HFFc6 (cell line): ENCODE results near the gene CALCA. TPM values are rescaled to one million over a fixed set of nuclear protein-coding genes. Genes with fewer than 3 reads are reported as not detected.

ENCODE experiments used
- DNase-seq: peaks from one replicate; pipeline ENCODE4 v3.0.0-alpha.2; 2018
- H3K27ac Mint-ChIP-seq: 2 replicates; pipeline ENCODE4 v1.8.0; 2020; ENCODE audit warnings: mild to moderate bottlenecking, mixed read lengths
- H3K27me3 Mint-ChIP-seq: 2 replicates; pipeline ENCODE4 v1.8.0; 2021; ENCODE audit warnings: mild to moderate bottlenecking, moderate library complexity, mixed read lengths; ENCODE audit not compliant: insufficient read depth
- H3K36me3 Mint-ChIP-seq: 2 replicates; pipeline ENCODE4 v1.8.0; 2021; ENCODE audit warnings: low read depth, mixed read lengths
- H3K4me1 Mint-ChIP-seq: 2 replicates; pipeline ENCODE4 v1.8.0; 2020; ENCODE audit warnings: low read depth, mixed read lengths
- H3K4me3 Mint-ChIP-seq: 2 replicates; pipeline ENCODE4 v1.8.0; 2020; ENCODE audit warnings: mild to moderate bottlenecking, moderate library complexity, mixed read lengths
- H3K9me3 Mint-ChIP-seq: 2 replicates; pipeline ENCODE4 v1.8.0; 2020; ENCODE audit warnings: mild to moderate bottlenecking, mixed read lengths
- CTCF ChIP-seq: fragments of 200-600 bp; sonication (generic); IDR thresholded peaks from 2 replicates; pipeline ENCODE4 v1.5.0; 2021; ENCODE audit warnings: antibody characterized with exemption, mild to moderate bottlenecking
- total RNA-seq, 6 experiments: library from RNA; stranded (reverse); fragmentation: NEBNext Ultra II Directional; extraction: Animal tissue kit (Norgen Biotek cat#: 25700); gene quantifications; 2 replicates in 1 of 6; 3 replicates in 5 of 6; pipeline ENCODE4 v1.2.3, GENCODE V29; 2021

The CALCA gene
- total RNA-seq, 6 experiments from 2014 or later = not detected

GRCh38 chr11:14981507-14981906 lies 9.4 kb upstream of the CALCA start:
- no peaks in the 10 kb centered on the region for H3K9me3 Mint-ChIP-seq
- TF ChIP-seq CTCF = no peak
- no peak overlapping the region for H3K4me3 Mint-ChIP-seq
- peaks cover 10% of the 10 kb centered on the region for H3K4me1 Mint-ChIP-seq
- no peaks in the 10 kb centered on the region for H3K36me3 Mint-ChIP-seq
- no peak for DNase-seq
- no peak overlapping the region for H3K27ac Mint-ChIP-seq
- H3K27me3 Mint-ChIP-seq = peaks cover 2% of the 10 kb centered on the region; the same call in 1 of the 2 replicates

GRCh38 chr11:14980854-14981253 lies 8.7 kb upstream of the CALCA start:
- DNase-seq = peak; percentile 66
- Mint-ChIP-seq H3K27me3 (peaks cover 4% of the 10 kb centered on the region; the same call in 1 of the 2 replicates), H3K27ac (peak overlapping the region; percentile 21; the same call in 1 of the 2 replicates), H3K4me1 (peaks cover 10% of the 10 kb centered on the region), H3K36me3 (no peaks in the 10 kb centered on the region), H3K4me3 (no peak overlapping the region), H3K9me3 (no peaks in the 10 kb centered on the region)
- no peak for TF ChIP-seq CTCF

- peaks cover 20% of the 10 kb centered on the region for H3K4me1 Mint-ChIP-seq
- H3K27me3 Mint-ChIP-seq = peaks cover 32% of the 10 kb centered on the region
- H3K27ac Mint-ChIP-seq = no peak overlapping the region
- no peak for DNase-seq
- no peaks in the 10 kb centered on the region for H3K36me3 Mint-ChIP-seq
- no peak overlapping the region for H3K4me3 Mint-ChIP-seq
- no peak for TF ChIP-seq CTCF
- H3K9me3 Mint-ChIP-seq = no peaks in the 10 kb centered on the region
Measured at GRCh38 chr11:14977101-14977880, 5.1 kb upstream of the CALCA start.

GRCh38 chr11:14975252-14975587 lies 3.1 kb upstream of the CALCA start:
- DNase-seq = no peak
- TF ChIP-seq CTCF = no peak
- H3K27ac Mint-ChIP-seq = no peak overlapping the region
- peak overlapping the region; percentile 31; the same call in 1 of the 2 replicates for H3K4me3 Mint-ChIP-seq
- H3K36me3 Mint-ChIP-seq = no peaks in the 10 kb centered on the region
- H3K27me3 Mint-ChIP-seq = peaks cover 42% of the 10 kb centered on the region
- peaks cover 15% of the 10 kb centered on the region for H3K4me1 Mint-ChIP-seq
- H3K9me3 Mint-ChIP-seq = no peaks in the 10 kb centered on the region

GRCh38 chr11:14974515-14975251 lies 2.5 kb upstream of the CALCA start:
- peak overlapping the region; percentile 35; the same call in 1 of the 2 replicates for H3K4me3 Mint-ChIP-seq
- H3K4me1 Mint-ChIP-seq = peaks cover 15% of the 10 kb centered on the region
- peak; percentile 74 for TF ChIP-seq CTCF
- no peak for DNase-seq
- H3K9me3 Mint-ChIP-seq = no peaks in the 10 kb centered on the region
- H3K27me3 Mint-ChIP-seq = peaks cover 45% of the 10 kb centered on the region
- H3K27ac Mint-ChIP-seq = no peak overlapping the region
- H3K36me3 Mint-ChIP-seq = no peaks in the 10 kb centered on the region
